H9 (cell line): ENCODE data around the gene SLC7A1. TPM values are rescaled to one million over a fixed set of nuclear protein-coding genes. Genes with fewer than 3 reads are reported as not detected.

ENCODE experiments used
- DNase-seq: peaks from one replicate; pipeline ENCODE4 v3.0.0-alpha.2; 2017
- H2AFZ ChIP-seq: one replicate; pipeline ENCODE4 v1.6.1; 2013; ENCODE audit warnings: mild to moderate bottlenecking, low read length, control low read depth, moderate library complexity
- H2AK5ac ChIP-seq: 2 replicates; pipeline ENCODE4 v1.6.1; 2013; ENCODE audit warnings: low read length, control low read depth, mixed read lengths; ENCODE audit not compliant: insufficient read length
- H2BK120ac ChIP-seq: one replicate; pipeline ENCODE4 v1.6.1; 2013; ENCODE audit warnings: low read depth, mild to moderate bottlenecking, low read length, control low read depth, inconsistent platforms; ENCODE audit not compliant: poor library complexity, severe bottlenecking
- H2BK12ac ChIP-seq: 2 replicates; pipeline ENCODE4 v1.6.1; 2013; ENCODE audit warnings: low read length, control low read depth, mixed read lengths, low read depth; ENCODE audit not compliant: insufficient read length
- H2BK15ac ChIP-seq: 2 replicates; pipeline ENCODE4 v1.6.1; 2013; ENCODE audit warnings: low read depth, low read length, control low read depth
- H2BK20ac ChIP-seq: one replicate; pipeline ENCODE4 v1.6.1; 2013; ENCODE audit warnings: low read depth, mild to moderate bottlenecking, low read length, control low read depth, inconsistent platforms; ENCODE audit not compliant: poor library complexity, severe bottlenecking
- H2BK5ac ChIP-seq: 2 replicates; pipeline ENCODE4 v1.6.1; 2013; ENCODE audit warnings: low read length, control low read depth, mixed read lengths; ENCODE audit not compliant: insufficient read length
- H3K14ac ChIP-seq: 2 replicates; pipeline ENCODE4 v1.6.1; 2013; ENCODE audit warnings: low read length, control low read depth; ENCODE audit not compliant: insufficient read depth
- H3K18ac ChIP-seq: 2 replicates; pipeline ENCODE4 v1.6.1; 2013; ENCODE audit warnings: low read depth, mild to moderate bottlenecking, mixed read lengths, low read length, control low read depth; ENCODE audit not compliant: insufficient read length
- H3K23ac ChIP-seq: 2 replicates; pipeline ENCODE4 v1.6.1; 2013; ENCODE audit warnings: low read length, control low read depth, mixed read lengths, low read depth; ENCODE audit not compliant: insufficient read length
- H3K23me2 ChIP-seq: 2 replicates; pipeline ENCODE4 v1.6.1; 2013; ENCODE audit warnings: low read depth, mild to moderate bottlenecking, mixed read lengths, low read length, control low read depth; ENCODE audit not compliant: insufficient read length, poor library complexity, severe bottlenecking
- H3K27ac ChIP-seq: 2 replicates; pipeline ENCODE4 v1.5.1; 2013; ENCODE audit warnings: low read length, control low read depth, mixed read lengths, low read depth; ENCODE audit not compliant: insufficient read length
- H3K27me3 ChIP-seq: 2 replicates; pipeline ENCODE4 v1.6.1; 2013; ENCODE audit warnings: low read length, control low read depth, inconsistent platforms; ENCODE audit not compliant: insufficient read depth
- H3K4ac ChIP-seq: 2 replicates; pipeline ENCODE4 v1.6.1; 2013; ENCODE audit warnings: low read depth, mild to moderate bottlenecking, control low read depth, inconsistent platforms, low read length, moderate library complexity
- H3K4me1 ChIP-seq: 2 replicates; pipeline ENCODE4 v1.6.1; 2013; ENCODE audit warnings: low read length, control low read depth, inconsistent platforms; ENCODE audit not compliant: insufficient read depth
- H3K4me2 ChIP-seq: 2 replicates; pipeline ENCODE4 v1.6.1; 2013; ENCODE audit warnings: low read length, control low read depth, mixed read lengths; ENCODE audit not compliant: insufficient read length, insufficient read depth
- H3K56ac ChIP-seq: 2 replicates; pipeline ENCODE4 v1.6.1; 2013; ENCODE audit warnings: low read depth, mild to moderate bottlenecking, mixed read lengths, low read length, control low read depth; ENCODE audit not compliant: insufficient read length
- H3K79me1 ChIP-seq: 2 replicates; pipeline ENCODE4 v1.6.1; 2013; ENCODE audit warnings: low read depth, mild to moderate bottlenecking, moderate library complexity, low read length, control low read depth, inconsistent platforms; ENCODE audit not compliant: insufficient read depth, poor library complexity, severe bottlenecking
- H3K79me2 ChIP-seq: 2 replicates; pipeline ENCODE4 v1.6.1; 2013; ENCODE audit warnings: low read length, control low read depth, inconsistent platforms; ENCODE audit not compliant: insufficient read depth
- H3K9ac ChIP-seq: 2 replicates; pipeline ENCODE4 v1.6.1; 2013; ENCODE audit warnings: low read length, control low read depth, mixed read lengths; ENCODE audit not compliant: insufficient read length; ENCODE audit errors: extremely low read depth
- H3K9me3 ChIP-seq: one replicate; pipeline ENCODE4 v1.6.1; 2013; ENCODE audit warnings: low read depth, low read length, inconsistent platforms; ENCODE audit not compliant: control insufficient read depth
- H3T11ph ChIP-seq: one replicate; pipeline ENCODE4 v1.6.1; 2013; ENCODE audit warnings: mild to moderate bottlenecking, low read length, control low read depth, inconsistent platforms
- H4K20me1 ChIP-seq: one replicate; pipeline ENCODE4 v1.6.1; 2013; ENCODE audit not compliant: control insufficient read depth, insufficient read length, insufficient read depth
- H4K5ac ChIP-seq: 2 replicates; pipeline ENCODE4 v1.6.1; 2013; ENCODE audit warnings: low read depth, mild to moderate bottlenecking, mixed read lengths, low read length, control low read depth; ENCODE audit not compliant: insufficient read length
- H4K8ac ChIP-seq: replicated peaks from 2 replicates; pipeline ENCODE4 v1.6.1; 2013; ENCODE audit warnings: low read length, control low read depth, mixed read lengths, low read depth; ENCODE audit not compliant: insufficient read length
- H4K91ac ChIP-seq: 2 replicates; pipeline ENCODE4 v1.6.1; 2013; ENCODE audit warnings: low read depth, mild to moderate bottlenecking, moderate library complexity, mixed read lengths, low read length, control low read depth; ENCODE audit not compliant: insufficient read length
- H3K27ac Mint-ChIP-seq, 3 experiments: 2 replicates in 2 of 3; 3 replicates in 1 of 3; pipeline ENCODE4 v1.8.0; 2020 to 2021; ENCODE audit warnings: mixed read lengths in 3 of 3, mild to moderate bottlenecking in 1 of 3, moderate library complexity in 1 of 3
- H3K27me3 Mint-ChIP-seq: 2 replicates; pipeline ENCODE4 v1.8.0; 2021; ENCODE audit warnings: low read depth, mild to moderate bottlenecking, moderate library complexity, mixed read lengths
- H3K36me3 Mint-ChIP-seq, 3 experiments: 2 replicates in 2 of 3; 3 replicates in 1 of 3; pipeline ENCODE4 v1.8.0; 2020 to 2021; ENCODE audit warnings: low read depth in 3 of 3, mixed read lengths in 3 of 3; ENCODE audit not compliant: insufficient read depth in 1 of 3
- H3K4me1 Mint-ChIP-seq, 2 experiments: 2 replicates each; pipeline ENCODE4 v1.8.0; 2020; ENCODE audit warnings: mixed read lengths in 2 of 2
- H3K4me3 Mint-ChIP-seq, 2 experiments: 2 replicates in 1 of 2; 3 replicates in 1 of 2; pipeline ENCODE4 v1.8.0; 2020 to 2021; ENCODE audit warnings: mild to moderate bottlenecking in 2 of 2, mixed read lengths in 2 of 2, moderate library complexity in 1 of 2
- H3K9me3 Mint-ChIP-seq, 2 experiments: 2 replicates in 1 of 2; 3 replicates in 1 of 2; pipeline ENCODE4 v1.8.0; 2020; ENCODE audit warnings: mild to moderate bottlenecking in 2 of 2, mixed read lengths in 2 of 2, moderate library complexity in 1 of 2
- whole genome bisulfite sequencing: extraction: QIAGEN DNeasy Blood & Tissue Kit; methylation state at CpG from one replicate; pipeline ENCODE4 v1.1.7; 2013; ENCODE audit warnings: missing lambda C conversion rate, low lambda C conversion rate, mixed read lengths; ENCODE audit not compliant: insufficient read length; ENCODE audit errors: extremely low coverage; 5-methylcytosine and 5-hydroxymethylcytosine counted together
- total RNA-seq: library from RNA; stranded (reverse); gene quantifications from 2 replicates; pipeline ENCODE4 v1.2.1, GENCODE V29; 2021
- TF ChIP-seq, protein P1 (sequence below): fragments of 200-600 bp; sonication (generic); conservative IDR thresholded peaks from 3 replicates; pipeline ENCODE4 v1.8.0; 2021; ENCODE audit warnings: antibody characterized with exemption, mild to moderate bottlenecking

The SLC7A1 gene
- total RNA-seq, 1 experiment from 2014 or later: 109 TPM

DNA sequence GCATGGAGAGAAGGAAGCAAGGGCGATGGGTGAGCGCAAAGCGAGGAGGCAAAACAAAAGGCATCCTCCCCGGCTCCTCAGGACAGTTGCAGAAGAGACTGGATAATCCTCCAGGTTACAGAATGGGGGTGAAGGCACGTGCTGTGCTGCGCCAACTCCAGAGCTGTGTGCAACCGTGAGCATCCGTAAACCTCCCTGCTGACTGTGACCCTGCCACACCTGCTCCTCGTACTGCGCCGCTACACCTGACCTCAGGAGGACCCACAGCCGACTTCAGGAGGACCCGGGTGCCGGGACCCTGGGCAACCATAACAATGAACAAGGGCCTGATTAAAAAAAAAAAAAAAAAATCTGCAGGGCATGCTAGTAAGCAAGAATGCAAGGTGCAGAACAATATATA lies 68.7 kb downstream of the SLC7A1 start:
- no peak overlapping the region for H3K4me3 Mint-ChIP-seq
- Histone ChIP-seq H3K23ac (no peak overlapping the region), H4K5ac (no peak overlapping the region), H3K4ac (no peak overlapping the region), H3K56ac (no peak overlapping the region), H3K79me2 (no peaks in the 10 kb centered on the region), H2BK5ac (no peak overlapping the region), H2BK15ac (no peak overlapping the region), H3K9ac (no peak overlapping the region), H3K27ac (no peak overlapping the region), H4K8ac (no peak overlapping the region), H3K4me2 (no peak overlapping the region), H2BK120ac (no peak overlapping the region), H3K9me3 (no peaks in the 10 kb centered on the region), H3K4me1 (no peaks in the 10 kb centered on the region), H2BK20ac (no peak overlapping the region), H3K23me2 (no peaks in the 10 kb centered on the region), H2AFZ (no peak overlapping the region), H3K27me3 (no peaks in the 10 kb centered on the region), H4K91ac (no peak overlapping the region), H3K18ac (no peak overlapping the region), H3K14ac (no peak overlapping the region), H4K20me1 (no peaks in the 10 kb centered on the region), H2AK5ac (no peak overlapping the region), H3K79me1 (peaks cover 2% of the 10 kb centered on the region), H2BK12ac (no peak overlapping the region), H3T11ph (no peak overlapping the region)
- H3K4me1 Mint-ChIP-seq: peaks cover 0 to 4% of the 10 kb centered on the region in 2 experiments; a peak in 2 of 4 replicates
- H3K27ac Mint-ChIP-seq: no peak overlapping the region; a peak in 1 of 7 replicates
- TF ChIP-seq, protein P1, sequence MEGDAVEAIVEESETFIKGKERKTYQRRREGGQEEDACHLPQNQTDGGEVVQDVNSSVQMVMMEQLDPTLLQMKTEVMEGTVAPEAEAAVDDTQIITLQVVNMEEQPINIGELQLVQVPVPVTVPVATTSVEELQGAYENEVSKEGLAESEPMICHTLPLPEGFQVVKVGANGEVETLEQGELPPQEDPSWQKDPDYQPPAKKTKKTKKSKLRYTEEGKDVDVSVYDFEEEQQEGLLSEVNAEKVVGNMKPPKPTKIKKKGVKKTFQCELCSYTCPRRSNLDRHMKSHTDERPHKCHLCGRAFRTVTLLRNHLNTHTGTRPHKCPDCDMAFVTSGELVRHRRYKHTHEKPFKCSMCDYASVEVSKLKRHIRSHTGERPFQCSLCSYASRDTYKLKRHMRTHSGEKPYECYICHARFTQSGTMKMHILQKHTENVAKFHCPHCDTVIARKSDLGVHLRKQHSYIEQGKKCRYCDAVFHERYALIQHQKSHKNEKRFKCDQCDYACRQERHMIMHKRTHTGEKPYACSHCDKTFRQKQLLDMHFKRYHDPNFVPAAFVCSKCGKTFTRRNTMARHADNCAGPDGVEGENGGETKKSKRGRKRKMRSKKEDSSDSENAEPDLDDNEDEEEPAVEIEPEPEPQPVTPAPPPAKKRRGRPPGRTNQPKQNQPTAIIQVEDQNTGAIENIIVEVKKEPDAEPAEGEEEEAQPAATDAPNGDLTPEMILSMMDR: no peak
- WGBS: no CpG with 5 or more reads among the region's 14 CpGs
- H3K27me3 Mint-ChIP-seq: no peaks in the 10 kb centered on the region
- DNase-seq: no peak
- H3K36me3 Mint-ChIP-seq: peaks cover 45 to 86% (median 68%) of the 10 kb centered on the region in 3 experiments; a peak in 6 of 7 replicates
- no peaks in the 10 kb centered on the region for H3K9me3 Mint-ChIP-seq
